Measurements from ENCODE around the gene MTFP1.
A peak's percentile ranks its signal among the peaks of the same experiment; 100 is the strongest.

MTFP1 gene

DNA sequence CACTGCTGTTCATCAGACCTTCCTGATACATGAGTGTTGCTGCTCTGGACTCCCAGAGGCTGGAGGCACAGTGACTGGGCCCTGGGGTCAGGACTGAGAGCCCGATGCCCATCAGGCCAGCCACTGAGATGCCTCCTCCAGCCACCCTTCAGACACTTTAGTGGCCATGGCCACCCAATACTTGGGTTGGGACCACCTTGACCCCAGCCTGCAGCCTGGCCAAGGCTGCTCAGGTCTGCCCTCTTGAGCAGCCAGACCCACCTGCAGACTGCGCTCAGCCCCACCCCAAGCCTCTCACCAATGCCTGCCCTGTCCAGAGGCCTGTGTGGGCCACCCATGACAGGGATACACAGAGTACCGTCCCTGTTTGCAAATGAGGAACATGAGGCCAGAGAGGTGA, 42.5 kb upstream of the MTFP1 start:
- H3K4me2 ChIP-seq: no peak overlapping the region
- no peaks in the 10 kb centered on the region for H3K27me3 ChIP-seq (ENCODE audit: insufficient read depth, low read depth)
- no peaks in the 10 kb centered on the region for H3K4me1 ChIP-seq (ENCODE audit: low read depth, poor library complexity, severe bottlenecking)
- no peaks in the 10 kb centered on the region for H3K79me2 ChIP-seq (ENCODE audit: insufficient read depth, low read depth)
- no peak overlapping the region for H3K4me3 ChIP-seq (IDR thresholded peaks at IDR 0.05; ENCODE audit: insufficient read depth, low read depth, low read length)
- H4K20me1 ChIP-seq (ENCODE audit: insufficient read depth): no peaks in the 10 kb centered on the region
- H2AFZ ChIP-seq (ENCODE audit: low read depth): no peak overlapping the region
- H3K36me3 ChIP-seq (ENCODE audit: insufficient read depth): no peaks in the 10 kb centered on the region
- no peak overlapping the region for H3K9ac ChIP-seq
- no peak overlapping the region for H3K27ac ChIP-seq
- no peak for TF ChIP-seq CTCF (conservative IDR thresholded peaks at IDR 0.05; ENCODE audit: low read depth, low read length)

DNA sequence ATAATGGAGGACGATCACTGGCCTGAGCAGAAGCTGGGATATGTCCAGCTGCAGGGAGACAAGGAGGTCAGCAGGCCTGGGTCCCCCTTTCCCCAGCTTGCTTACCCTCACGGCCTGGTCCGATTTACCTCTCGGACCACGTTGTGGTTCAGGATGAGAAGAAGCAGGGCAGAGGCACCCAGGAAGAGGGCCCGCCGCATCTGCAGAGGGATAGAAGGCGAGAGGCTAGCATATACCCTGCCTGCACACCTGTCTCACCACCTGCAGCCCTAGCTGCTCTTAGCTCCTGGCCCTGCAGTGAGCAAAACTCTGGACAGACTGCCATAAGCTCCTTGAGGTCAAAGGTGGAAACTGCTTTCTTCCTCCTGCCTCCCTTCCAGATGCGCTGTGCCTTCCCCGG, 39.6 kb upstream of the MTFP1 start:
- TF ChIP-seq CTCF (conservative IDR thresholded peaks at IDR 0.05; ENCODE audit: low read depth, low read length): no peak
- no peaks in the 10 kb centered on the region for H3K79me2 ChIP-seq (ENCODE audit: insufficient read depth, low read depth)
- no peak overlapping the region for H3K4me2 ChIP-seq
- no peak overlapping the region for H3K4me3 ChIP-seq (IDR thresholded peaks at IDR 0.05; ENCODE audit: insufficient read depth, low read depth, low read length)
- H3K36me3 ChIP-seq (ENCODE audit: insufficient read depth): no peaks in the 10 kb centered on the region
- H3K27me3 ChIP-seq (ENCODE audit: insufficient read depth, low read depth): no peaks in the 10 kb centered on the region
- H3K9ac ChIP-seq: no peak overlapping the region
- peaks cover 1% of the 10 kb centered on the region for H3K4me1 ChIP-seq (ENCODE audit: low read depth, poor library complexity, severe bottlenecking)
- no peak overlapping the region for H3K27ac ChIP-seq
- no peak overlapping the region for H2AFZ ChIP-seq (ENCODE audit: low read depth)
- H4K20me1 ChIP-seq (ENCODE audit: insufficient read depth): no peaks in the 10 kb centered on the region

- Histone ChIP-seq H2AFZ (ENCODE audit: low read depth) (peak overlapping the region; percentile 44; the same call in 1 of the 2 replicates), H3K4me2 (peak overlapping the region; percentile 63), H4K20me1 (ENCODE audit: insufficient read depth) (no peaks in the 10 kb centered on the region)
Measured at GRCh38 chr22:30386608-30386959, 39.0 kb upstream of the MTFP1 start.

GRCh38 chr22:30386960-30387827, 38.4 kb upstream of the MTFP1 start, which contains the start of gene RNF215:
Gene RNF215, minus strand, starts transcription at chr22:30387411. Its CDS starts 98 bp downstream, at chr22:30387313.
- Histone ChIP-seq H3K4me3 (IDR thresholded peaks at IDR 0.05; ENCODE audit: insufficient read depth, low read depth, low read length) (no peak within 1 kb of the TSS), H3K4me2 (peak within 1 kb of the TSS; percentile 76), H2AFZ (ENCODE audit: low read depth) (peak within 1 kb of the TSS; percentile 81; the same call in 1 of the 2 replicates), H3K79me2 (ENCODE audit: insufficient read depth, low read depth) (no peaks in the 10 kb centered on the region), H3K27me3 (ENCODE audit: insufficient read depth, low read depth) (no peaks in the 10 kb centered on the region), H4K20me1 (ENCODE audit: insufficient read depth) (no peaks in the 10 kb centered on the region), H3K27ac (no peak within 1 kb of the TSS), H3K36me3 (ENCODE audit: insufficient read depth) (no peaks in the 10 kb centered on the region), H3K4me1 (ENCODE audit: low read depth, poor library complexity, severe bottlenecking) (peaks cover 12% of the 10 kb centered on the region), H3K9ac (no peak within 1 kb of the TSS; the same call in 1 of the 2 replicates)
- peak; percentile 89 for TF ChIP-seq CTCF (conservative IDR thresholded peaks at IDR 0.05; ENCODE audit: low read depth, low read length)

More at GRCh38 chr22:30386608-30386959, 39.0 kb upstream of the MTFP1 start:
- Histone ChIP-seq H3K27ac (no peak overlapping the region), H3K36me3 (ENCODE audit: insufficient read depth) (no peaks in the 10 kb centered on the region), H3K4me3 (IDR thresholded peaks at IDR 0.05; ENCODE audit: insufficient read depth, low read depth, low read length) (no peak overlapping the region), H3K4me1 (ENCODE audit: low read depth, poor library complexity, severe bottlenecking) (peaks cover 8% of the 10 kb centered on the region), H3K27me3 (ENCODE audit: insufficient read depth, low read depth) (no peaks in the 10 kb centered on the region), H3K79me2 (ENCODE audit: insufficient read depth, low read depth) (no peaks in the 10 kb centered on the region), H3K9ac (no peak overlapping the region; the same call in 1 of the 2 replicates)
- no peak for TF ChIP-seq CTCF (conservative IDR thresholded peaks at IDR 0.05; ENCODE audit: low read depth, low read length)

All from KMS-11 (cell line).